ENCODE measurements around the gene GIT2. TPM values are rescaled to one million over a fixed set of nuclear protein-coding genes. Genes with fewer than 3 reads are reported as not detected.

Gene GIT2
- total RNA-seq, 1 donor from 2014 or later = 38.4 TPM

GRCh38 chr12:109919456-109919855 lies 76.7 kb downstream of the GIT2 start:
- no peak overlapping the region for H3K27ac Mint-ChIP-seq
- H3K27me3 Mint-ChIP-seq = no peaks in the 10 kb centered on the region
- no peak for TF ChIP-seq CTCF (conservative IDR thresholded peaks at IDR 0.05)
- H3K36me3 Mint-ChIP-seq = peaks cover 24% of the 10 kb centered on the region
- no peak overlapping the region for H3K4me3 Mint-ChIP-seq
- no peak for DNase-seq (ENCODE audit: extremely low spot score, unreplicated experiment)
- no peaks in the 10 kb centered on the region for H3K4me1 Mint-ChIP-seq (ENCODE audit: unreplicated experiment)
- no peaks in the 10 kb centered on the region for H3K9me3 Mint-ChIP-seq

GRCh38 chr12:109916045-109916444 lies 80.1 kb downstream of the GIT2 start:
- peaks cover 23% of the 10 kb centered on the region for H3K36me3 Mint-ChIP-seq
- H3K4me3 Mint-ChIP-seq = no peak overlapping the region
- DNase-seq (ENCODE audit: extremely low spot score, unreplicated experiment) = no peak
- no peaks in the 10 kb centered on the region for H3K27me3 Mint-ChIP-seq
- no peaks in the 10 kb centered on the region for H3K4me1 Mint-ChIP-seq (ENCODE audit: unreplicated experiment)
- H3K9me3 Mint-ChIP-seq = no peaks in the 10 kb centered on the region
- no peak overlapping the region for H3K27ac Mint-ChIP-seq
- TF ChIP-seq CTCF (conservative IDR thresholded peaks at IDR 0.05) = no peak

- H3K27ac Mint-ChIP-seq = no peak overlapping the region
- H3K36me3 Mint-ChIP-seq = peaks cover 22% of the 10 kb centered on the region
- H3K4me3 Mint-ChIP-seq = no peak overlapping the region
- no peak for DNase-seq (ENCODE audit: extremely low spot score, unreplicated experiment)
- H3K27me3 Mint-ChIP-seq = no peaks in the 10 kb centered on the region
- TF ChIP-seq CTCF (conservative IDR thresholded peaks at IDR 0.05) = no peak
- H3K9me3 Mint-ChIP-seq = no peaks in the 10 kb centered on the region
- H3K4me1 Mint-ChIP-seq (ENCODE audit: unreplicated experiment) = no peaks in the 10 kb centered on the region
Observed at GRCh38 chr12:109915171-109916040, 80.8 kb downstream of the GIT2 start.

DNA sequence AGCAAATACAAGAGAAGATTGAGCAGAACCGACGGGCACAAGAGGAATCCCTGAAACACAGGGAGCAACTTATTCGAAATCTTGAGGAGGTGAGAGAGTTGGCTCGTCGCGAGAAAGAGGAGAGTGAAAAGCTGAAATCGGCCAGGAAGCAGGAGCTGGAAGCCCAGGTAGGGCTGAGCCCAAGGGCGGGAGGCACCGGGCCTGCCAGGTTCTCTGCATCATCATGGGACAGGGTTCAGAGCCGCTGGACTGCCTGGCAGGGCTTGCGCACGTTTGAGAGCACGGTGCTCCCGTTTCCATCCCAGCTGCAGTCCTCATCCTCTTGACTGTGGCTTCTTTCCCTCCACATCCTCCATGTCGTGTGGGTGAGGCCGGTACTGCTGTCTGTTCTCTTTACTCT lies 81.7 kb downstream of the GIT2 start:
- Mint-ChIP-seq H3K27ac (no peak overlapping the region), H3K4me3 (no peak overlapping the region), H3K9me3 (no peaks in the 10 kb centered on the region), H3K27me3 (no peaks in the 10 kb centered on the region), H3K36me3 (peaks cover 19% of the 10 kb centered on the region), H3K4me1 (ENCODE audit: unreplicated experiment) (no peaks in the 10 kb centered on the region)
- DNase-seq (ENCODE audit: extremely low spot score, unreplicated experiment) = no peak
- TF ChIP-seq CTCF (conservative IDR thresholded peaks at IDR 0.05) = no peak

GRCh38 chr12:109912855-109913321 lies 83.3 kb downstream of the GIT2 start:
- no peak for TF ChIP-seq CTCF (conservative IDR thresholded peaks at IDR 0.05)
- Mint-ChIP-seq H3K27ac (no peak overlapping the region), H3K9me3 (no peaks in the 10 kb centered on the region), H3K36me3 (peaks cover 21% of the 10 kb centered on the region), H3K4me1 (ENCODE audit: unreplicated experiment) (no peaks in the 10 kb centered on the region), H3K4me3 (no peak overlapping the region), H3K27me3 (no peaks in the 10 kb centered on the region)
- DNase-seq (ENCODE audit: extremely low spot score, unreplicated experiment) = no peak

Data from type B pancreatic cell (in vitro differentiated cells).